Renal cortical epithelial cell (primary cell): ENCODE results near the gene MAGEA9B. TPM values are rescaled to one million over a fixed set of nuclear protein-coding genes. Genes with fewer than 3 reads are reported as not detected.
"Not testable (repeated sequence)": the region's sequence is repeated elsewhere in the genome, so short reads cannot be mapped to it uniquely, and the experiment has no call there.

Source experiments
- DNase-seq: peaks from one replicate; pipeline ENCODE4 v3.0.0-alpha.2; 2011; ENCODE audit warnings: low read depth
- total RNA-seq: library from RNA; depleted of rRNA; stranded (reverse); fragments of >200 nt; gene quantifications from 2 replicates; pipeline ENCODE4 v1.2.3, GENCODE V29; 2014

The MAGEA9B gene
- total RNA-seq, 1 donor from 2014 or later = not detected

GRCh38 chrX:149571770-149572169, 15.5 kb downstream of the MAGEA9B start:
- DNase-seq = no peak

GRCh38 chrX:149570668-149571067, 16.6 kb downstream of the MAGEA9B start:
- no peak for DNase-seq

GRCh38 chrX:149569770-149570169, 17.5 kb downstream of the MAGEA9B start:
- DNase-seq = no peak

GRCh38 chrX:149568701-149569296, 18.5 kb downstream of the MAGEA9B start:
- no peak for DNase-seq

GRCh38 chrX:149567621-149568417, 19.4 kb downstream of the MAGEA9B start:
- no peak for DNase-seq

GRCh38 chrX:149563359-149563758, 23.9 kb downstream of the MAGEA9B start:
- DNase-seq = no peak

GRCh38 chrX:149555251-149555650, 32.0 kb downstream of the MAGEA9B start:
- DNase-seq = not testable (repeated sequence)

GRCh38 chrX:149551939-149552248, 35.4 kb downstream of the MAGEA9B start:
- not testable (repeated sequence) for DNase-seq

- DNase-seq = not testable (repeated sequence)
Observed at GRCh38 chrX:149551245-149551938, 35.9 kb downstream of the MAGEA9B start.

- DNase-seq = not testable (repeated sequence)
Observed at GRCh38 chrX:149550454-149550853, 36.8 kb downstream of the MAGEA9B start.

- DNase-seq = not testable (repeated sequence)
Observed at GRCh38 chrX:149549701-149550100, 37.6 kb downstream of the MAGEA9B start, which contains the start of gene HSFX3. Gene HSFX3, minus strand, starts transcription at chrX:149549924. Its CDS starts 72 bp downstream, at chrX:149549852.

- not testable (repeated sequence) for DNase-seq
Observed at GRCh38 chrX:149547782-149548181, 39.5 kb downstream of the MAGEA9B start.

GRCh38 chrX:149546962-149547361, 40.3 kb downstream of the MAGEA9B start:
- DNase-seq = not testable (repeated sequence)

GRCh38 chrX:149545545-149546543, 41.4 kb downstream of the MAGEA9B start:
- not testable (repeated sequence) for DNase-seq

- DNase-seq = no peak
Observed at GRCh38 chrX:149541521-149542047, 45.7 kb downstream of the MAGEA9B start.

GRCh38 chrX:149540621-149541520, 46.4 kb downstream of the MAGEA9B start, which contains the start of gene EOLA1:
Gene EOLA1, plus strand, starts transcription at chrX:149541012. Its CDS starts 4,619 bp downstream, at chrX:149545631.
- peak; percentile 92 for DNase-seq

GRCh38 chrX:149540131-149540620, 47.1 kb downstream of the MAGEA9B start:
- peak; percentile 54 for DNase-seq

GRCh38 chrX:149539283-149540130, 47.8 kb downstream of the MAGEA9B start:
- peak; percentile 91 for DNase-seq

- not testable (repeated sequence) for DNase-seq
Observed at GRCh38 chrX:149537474-149537873, 49.8 kb downstream of the MAGEA9B start.
